Measurements from ENCODE around the gene SMC4.

- TF ChIP-seq, protein P1, sequence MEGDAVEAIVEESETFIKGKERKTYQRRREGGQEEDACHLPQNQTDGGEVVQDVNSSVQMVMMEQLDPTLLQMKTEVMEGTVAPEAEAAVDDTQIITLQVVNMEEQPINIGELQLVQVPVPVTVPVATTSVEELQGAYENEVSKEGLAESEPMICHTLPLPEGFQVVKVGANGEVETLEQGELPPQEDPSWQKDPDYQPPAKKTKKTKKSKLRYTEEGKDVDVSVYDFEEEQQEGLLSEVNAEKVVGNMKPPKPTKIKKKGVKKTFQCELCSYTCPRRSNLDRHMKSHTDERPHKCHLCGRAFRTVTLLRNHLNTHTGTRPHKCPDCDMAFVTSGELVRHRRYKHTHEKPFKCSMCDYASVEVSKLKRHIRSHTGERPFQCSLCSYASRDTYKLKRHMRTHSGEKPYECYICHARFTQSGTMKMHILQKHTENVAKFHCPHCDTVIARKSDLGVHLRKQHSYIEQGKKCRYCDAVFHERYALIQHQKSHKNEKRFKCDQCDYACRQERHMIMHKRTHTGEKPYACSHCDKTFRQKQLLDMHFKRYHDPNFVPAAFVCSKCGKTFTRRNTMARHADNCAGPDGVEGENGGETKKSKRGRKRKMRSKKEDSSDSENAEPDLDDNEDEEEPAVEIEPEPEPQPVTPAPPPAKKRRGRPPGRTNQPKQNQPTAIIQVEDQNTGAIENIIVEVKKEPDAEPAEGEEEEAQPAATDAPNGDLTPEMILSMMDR (IDR thresholded peaks at IDR 0.05; ENCODE audit: insufficient read depth, low read depth, low read length), result no peak
- TF ChIP-seq EZH2 (IDR thresholded peaks at IDR 0.05; ENCODE audit: insufficient read depth, low read length), result no peak
These were observed 25.8 kb upstream of the SMC4 start for GRCh38 chr3:160373655-160374054.
